Stomach (tissue), 9 donors: Measurements from ENCODE around the gene ADAMTS13. TPM values are rescaled to one million over a fixed set of nuclear protein-coding genes. Genes with fewer than 3 reads are reported as not detected.

Experiments used
- DNase-seq, 2 donors: peaks; one replicate each; pipeline versions ENCODE4 v3.0.0 to v3.0.0-alpha.2; 2013 to 2019
- H3K27ac ChIP-seq, 5 donors: fragments of 200-600 bp in 4 of 5; sonication (generic) in 4 of 5; one replicate each; pipeline ENCODE4 v1.5.1; 2013 to 2019; ENCODE audit warnings: mild to moderate bottlenecking in 1 of 5, moderate library complexity in 1 of 5
- H3K27me3 ChIP-seq, 3 donors: fragments of 200-600 bp; sonication (generic); one replicate each; pipeline ENCODE4 v1.5.1; 2017 to 2019; ENCODE audit warnings: mixed run types in 1 of 3
- H3K36me3 ChIP-seq, 4 donors: fragments of 200-600 bp; sonication (generic); 1 replicate in 3 of 4; 2 replicates in 1 of 4; pipeline ENCODE4 v1.5.1; 2016 to 2019
- H3K4me1 ChIP-seq, 4 donors: fragments of 200-600 bp; sonication (generic); one replicate each; pipeline ENCODE4 v1.5.1; 2016 to 2019
- H3K4me3 ChIP-seq, 4 donors: fragments of 200-600 bp; sonication (generic) in 3 of 4; one replicate each; pipeline ENCODE4 v1.5.1; 2016 to 2019; ENCODE audit warnings: mild to moderate bottlenecking in 1 of 4
- H3K9me3 ChIP-seq, 4 donors: fragments of 200-600 bp; sonication (generic); one replicate each; pipeline ENCODE4 v1.5.1; 2016 to 2019
- EP300 ChIP-seq: sonication (generic); formaldehyde crosslinking; IDR thresholded peaks from one replicate; pipeline ENCODE4 v1.6.1; 2017; ENCODE audit warnings: antibody characterized with exemption
- POLR2A ChIP-seq, 4 donors: fragments of 450-650 bp; IDR thresholded peaks; one replicate each; pipeline ENCODE4 v1.6.1; 2016; ENCODE audit warnings: antibody characterized with exemption in 4 of 4, control low read depth in 2 of 4, mild to moderate bottlenecking in 1 of 4, moderate library complexity in 1 of 4
- POLR2AphosphoS5 ChIP-seq, 3 donors: sonication (generic); formaldehyde crosslinking; IDR thresholded peaks; one replicate each; pipeline ENCODE4 v1.6.1; 2016; ENCODE audit warnings: antibody characterized with exemption in 3 of 3
- WGBS, 5 donors: extraction: QIAGEN DNeasy Blood & Tissue Kit in 3 of 5; methylation state at CpG; one replicate each; pipeline versions ENCODE4 v1.1.5 to v1.1.7; 2013 to 2018; 5-methylcytosine and 5-hydroxymethylcytosine counted together
- intact Hi-C: fragments of 100-400 bp; cut with DNase I; formaldehyde crosslinking; loops from one replicate; pipeline ENCODE4 v1.15.1; 2023; ENCODE audit warnings: low total_unique reads
- polyA plus RNA-seq, 3 donors: library from polyadenylated mRNA; stranded (reverse); fragments of 200-250 nt; gene quantifications; one replicate each; pipeline ENCODE4 v1.2.3, GENCODE V29; 2013
- total RNA-seq, 5 donors: library from RNA; depleted of rRNA; stranded (reverse); fragments of >200 nt; gene quantifications; one replicate each; pipeline versions ENCODE4 v1.1.0 to v1.2.3, GENCODE V29; 2014 to 2016
- TF ChIP-seq, protein P1 (sequence below), 7 experiments: fragments of 450-650 bp in 4 of 7; fragments of 200-600 bp in 3 of 7; sonication (generic) in 3 of 7; IDR thresholded peaks; one replicate each; pipeline ENCODE4 v1.5.1; 2016 to 2019; ENCODE audit warnings: antibody characterized with exemption in 7 of 7, control low read depth in 2 of 7, mild to moderate bottlenecking in 1 of 7
- donor health status: healthy with polysubstance abuse.
- donor health status: Bipolar disorder and iron deficiency.
- donor health status: healthy.

ADAMTS13 gene
- total and polyA plus RNA-seq, 8 donors = 4.6 to 19.6 (median 7.5) TPM; not detected in 1

DNA sequence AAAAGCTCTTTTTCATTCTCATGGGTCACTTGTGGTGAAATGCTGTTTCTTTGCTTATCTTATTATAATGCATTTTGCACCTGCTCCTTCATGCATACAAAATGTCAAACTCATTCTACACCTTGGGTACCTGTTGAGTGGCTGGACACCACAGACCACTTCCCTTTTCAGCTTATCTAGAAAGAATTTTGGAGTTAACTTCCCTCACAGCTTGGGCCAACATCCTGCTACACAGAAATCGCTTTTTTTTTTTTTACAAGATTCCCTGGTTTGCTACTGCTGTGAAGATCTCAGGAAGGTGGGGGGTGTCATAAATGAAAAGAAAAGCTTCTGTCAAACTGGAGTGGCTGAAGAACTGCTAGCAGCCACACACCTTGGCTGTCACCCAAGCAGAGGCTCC is 7.0 kb upstream of the ADAMTS13 start:
- Histone ChIP-seq H3K27ac (no peak overlapping the region), H3K4me3 (no peak overlapping the region), H3K4me1 (peaks cover 23 to 57% (median 44%) of the 10 kb centered on the region in 4 donors), H3K9me3 (no peaks in the 10 kb centered on the region), H3K36me3 (peaks cover 47 to 60% (median 57%) of the 10 kb centered on the region in 4 donors), H3K27me3 (no peaks in the 10 kb centered on the region)
- no peak for TF ChIP-seq POLR2AphosphoS5 (IDR thresholded peaks at IDR 0.05)
- TF ChIP-seq POLR2A (IDR thresholded peaks at IDR 0.05) = no peak
- TF ChIP-seq, protein P1, sequence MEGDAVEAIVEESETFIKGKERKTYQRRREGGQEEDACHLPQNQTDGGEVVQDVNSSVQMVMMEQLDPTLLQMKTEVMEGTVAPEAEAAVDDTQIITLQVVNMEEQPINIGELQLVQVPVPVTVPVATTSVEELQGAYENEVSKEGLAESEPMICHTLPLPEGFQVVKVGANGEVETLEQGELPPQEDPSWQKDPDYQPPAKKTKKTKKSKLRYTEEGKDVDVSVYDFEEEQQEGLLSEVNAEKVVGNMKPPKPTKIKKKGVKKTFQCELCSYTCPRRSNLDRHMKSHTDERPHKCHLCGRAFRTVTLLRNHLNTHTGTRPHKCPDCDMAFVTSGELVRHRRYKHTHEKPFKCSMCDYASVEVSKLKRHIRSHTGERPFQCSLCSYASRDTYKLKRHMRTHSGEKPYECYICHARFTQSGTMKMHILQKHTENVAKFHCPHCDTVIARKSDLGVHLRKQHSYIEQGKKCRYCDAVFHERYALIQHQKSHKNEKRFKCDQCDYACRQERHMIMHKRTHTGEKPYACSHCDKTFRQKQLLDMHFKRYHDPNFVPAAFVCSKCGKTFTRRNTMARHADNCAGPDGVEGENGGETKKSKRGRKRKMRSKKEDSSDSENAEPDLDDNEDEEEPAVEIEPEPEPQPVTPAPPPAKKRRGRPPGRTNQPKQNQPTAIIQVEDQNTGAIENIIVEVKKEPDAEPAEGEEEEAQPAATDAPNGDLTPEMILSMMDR (IDR thresholded peaks at IDR 0.05) = no peak
- no peak for TF ChIP-seq EP300
- intact Hi-C loops = no loop called here
- no peak for DNase-seq
- 51 to 81% (median 56%) methylated on average over 1 of the region's 1 CpG for WGBS, 5 donors

DNA sequence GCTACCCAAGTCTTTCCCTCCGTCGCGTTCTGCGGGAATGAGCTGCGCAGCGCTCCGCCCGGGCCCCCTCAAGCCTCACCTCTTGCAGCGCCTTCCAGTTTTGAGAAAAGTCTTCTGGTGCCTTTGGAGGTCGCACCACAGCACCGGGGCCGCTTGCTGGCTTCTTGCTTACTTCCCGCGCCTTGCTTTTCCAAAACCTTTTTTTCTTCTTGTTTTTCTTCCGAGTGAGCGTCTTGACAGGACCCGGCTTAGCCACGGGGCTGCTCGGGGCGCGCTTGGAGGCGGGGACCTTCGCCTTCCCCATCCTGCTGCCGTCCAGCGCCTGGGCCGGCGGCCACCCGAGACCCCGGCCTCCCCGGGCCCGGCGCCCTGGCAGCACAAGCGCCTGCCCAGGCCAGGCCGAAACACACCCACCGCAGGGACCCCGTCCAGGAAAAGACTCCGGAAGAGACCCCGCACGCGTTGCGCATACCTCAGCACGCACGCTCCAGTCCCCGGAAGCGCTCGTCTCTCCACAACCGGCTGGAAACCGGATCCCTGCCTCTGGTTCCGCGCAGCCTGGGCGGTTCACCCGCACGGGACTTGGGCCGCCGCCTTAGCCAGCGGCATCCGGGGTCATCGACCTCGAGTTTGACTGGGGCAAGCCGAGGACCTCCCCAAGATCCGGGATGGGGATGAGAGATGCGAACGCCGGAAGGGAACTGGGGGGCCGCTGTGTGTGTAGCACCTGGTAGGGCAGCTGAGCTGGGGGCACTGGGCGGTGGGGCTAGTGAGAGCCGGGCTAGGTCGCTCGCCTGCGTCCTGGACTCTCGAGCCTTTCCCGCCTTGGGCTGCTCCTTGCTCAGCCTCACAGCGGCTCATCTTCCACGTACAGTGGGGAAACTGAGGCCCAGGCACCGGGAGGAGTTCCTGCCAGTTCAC is 4.4 kb upstream of the ADAMTS13 start, which contains the start of gene REXO4:
TSS of gene REXO4 (minus strand) at position 470 of the 921 bp plus-strand sequence. CDS start at position 304, 166 bp downstream.
- H3K4me1 ChIP-seq = peaks cover 38 to 82% (median 68%) of the 10 kb centered on the region in 4 donors
- no peak for TF ChIP-seq EP300
- TF ChIP-seq POLR2AphosphoS5 (IDR thresholded peaks at IDR 0.05) = peak; percentile 42 to 80 (median 66)
- peaks cover 21 to 34% (median 31%) of the 10 kb centered on the region in 4 donors for H3K36me3 ChIP-seq
- no peaks in the 10 kb centered on the region for H3K27me3 ChIP-seq
- DNase-seq = peak; percentile 83 to 95
- H3K9me3 ChIP-seq = no peaks in the 10 kb centered on the region
- intact Hi-C loops = no loop called here
- peak within 1 kb of the TSS; percentile 89 to 96 (median 94) for H3K4me3 ChIP-seq
- peak within 1 kb of the TSS; percentile 75 to 94 (median 87) for H3K27ac ChIP-seq
- 0 to 3% (median 1%) methylated on average over 60 to 75 of the region's 75 CpGs for WGBS, 5 donors

DNA sequence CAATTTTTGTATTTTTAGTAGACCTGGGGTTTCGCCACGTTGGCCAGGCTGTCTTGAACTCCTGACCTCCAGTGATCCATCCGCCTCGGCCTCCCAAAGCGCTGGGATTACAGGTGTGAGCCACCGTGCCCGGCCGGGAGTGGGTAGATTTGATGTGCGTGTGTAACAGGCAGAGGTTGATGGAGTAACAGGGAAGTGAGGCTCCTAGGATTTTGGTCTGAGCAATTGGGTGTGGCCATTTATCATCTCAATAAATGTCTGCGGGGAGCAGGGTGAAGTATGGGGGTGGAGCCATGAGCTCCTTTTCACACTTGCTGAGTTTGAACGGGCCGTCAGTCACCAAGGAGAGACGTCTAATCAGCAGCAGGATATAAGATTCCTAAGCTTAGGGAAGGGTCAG is 3.2 kb upstream of the ADAMTS13 start:
- Histone ChIP-seq H3K9me3 (no peaks in the 10 kb centered on the region), H3K4me3 (peak overlapping the region; percentile 89 to 96 (median 94)), H3K27ac (peak overlapping the region; percentile 75 to 94 (median 87)), H3K4me1 (peaks cover 45 to 88% (median 78%) of the 10 kb centered on the region in 4 donors), H3K36me3 (peaks cover 14 to 22% (median 19%) of the 10 kb centered on the region in 4 donors), H3K27me3 (no peaks in the 10 kb centered on the region)
- DNase-seq = peak in 1 of 2 donors; percentile 53
- WGBS, 5 donors = 35 to 55% (median 50%) methylated on average over 13 of the region's 13 CpGs
- intact Hi-C loops = no loop called here
- TF ChIP-seq, protein P1 (IDR thresholded peaks at IDR 0.05) = no peak
- TF ChIP-seq EP300 = no peak
- no peak for TF ChIP-seq POLR2A (IDR thresholded peaks at IDR 0.05)
- no peak for TF ChIP-seq POLR2AphosphoS5 (IDR thresholded peaks at IDR 0.05)

DNA sequence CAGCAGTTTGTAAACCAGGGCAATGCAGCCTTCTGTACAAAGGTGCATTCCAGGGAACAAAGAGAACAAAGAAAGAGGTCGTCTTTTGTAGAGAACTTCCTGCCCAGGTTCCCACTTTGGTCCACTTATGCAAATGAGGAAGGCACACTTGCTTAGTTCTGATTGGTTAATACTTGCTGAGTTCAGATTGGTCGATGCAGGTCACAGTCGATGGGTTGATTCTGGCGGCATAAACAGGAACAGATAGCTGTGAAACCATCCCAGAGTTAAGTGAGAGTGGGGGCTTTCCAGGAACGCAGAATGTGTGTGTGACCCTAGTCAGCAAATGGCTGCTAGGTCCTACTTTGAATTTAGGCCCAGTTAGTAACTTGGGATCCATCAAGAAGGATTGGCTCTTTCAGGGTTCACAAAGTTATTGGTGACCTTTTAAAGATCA is 1.8 kb upstream of the ADAMTS13 start:
- Histone ChIP-seq H3K4me1 (peaks cover 49 to 91% (median 85%) of the 10 kb centered on the region in 4 donors), H3K27ac (no peak overlapping the region), H3K36me3 (peaks cover 0 to 8% (median 7%) of the 10 kb centered on the region in 4 donors), H3K27me3 (peaks cover 0 to 3% (median 0%) of the 10 kb centered on the region in 3 donors), H3K4me3 (no peak overlapping the region), H3K9me3 (no peaks in the 10 kb centered on the region)
- TF ChIP-seq POLR2AphosphoS5 (IDR thresholded peaks at IDR 0.05) = no peak
- no peak for TF ChIP-seq POLR2A (IDR thresholded peaks at IDR 0.05)
- TF ChIP-seq, protein P1 (IDR thresholded peaks at IDR 0.05) = no peak
- no peak for TF ChIP-seq EP300
- intact Hi-C loops = no loop called here
- no peak for DNase-seq
- WGBS, 5 donors = 55 to 72% (median 66%) methylated on average over 5 of the region's 5 CpGs
